GM12878 (cell line): Measurements from ENCODE around the gene AXIN1. TPM values are rescaled to one million over a fixed set of nuclear protein-coding genes. Genes with fewer than 3 reads are reported as not detected.
A peak's percentile ranks its signal among the peaks of the same experiment; 100 is the strongest.

Experiments used
- ATAC-seq: fragments of 200-7000 bp; cut with Tn5 transposase; 3 replicates; pipeline ENCODE4 v1.9.1; 2020; ENCODE audit warnings: mild to moderate bottlenecking, moderate library complexity
- BruUV-seq: library from RNA; stranded (reverse); fragments of 400-500 nt; replicated peaks from 2 replicates; lab custom pipeline; 2021; lab: Mats Ljungman, UMichigan
- CTCF ChIA-PET: fragments of 300-600 bp; sonication (Branson Sonifier 250); formaldehyde crosslinking; extraction: SDS; loops from one replicate; lab custom pipeline; 2021; ENCODE audit warnings: inconsistent platforms; lab: Yijun Ruan, JAX
- POLR2A ChIA-PET: fragments of 350-600 bp; formaldehyde crosslinking; extraction: SDS; loops from one replicate; lab custom pipeline; 2021; ENCODE audit warnings: inconsistent platforms; lab: Charles Lee
- RAD21 ChIA-PET: fragments of 300-600 bp; sonication (Branson Sonifier 250); formaldehyde crosslinking; loops from one replicate; lab custom pipeline; 2023; ENCODE audit warnings: antibody characterized with exemption; ENCODE audit not compliant: unreplicated experiment; lab: Charles Lee
- SMC1A ChIA-PET: fragments of 300-600 bp; sonication (Branson Sonifier 250); formaldehyde crosslinking; loops from one replicate; lab custom pipeline; 2023; ENCODE audit not compliant: unreplicated experiment, uncharacterized antibody; lab: Charles Lee
- DNase-seq: peaks from one replicate; pipeline ENCODE4 v3.0.0-alpha.2; 2011; ENCODE audit warnings: low read depth, low spot score
- FAIRE-seq: peaks from 3 replicates; lab custom pipeline; 2011; peaks lifted over from hg19 to GRCh38; lab: Jason Lieb, UNC
- H2AFZ ChIP-seq: 2 replicates; pipeline ENCODE4 v1.6.0; 2011; ENCODE audit warnings: low read depth, low read length, control low read depth; ENCODE audit not compliant: control insufficient read depth
- H3K27ac ChIP-seq: 2 replicates; pipeline ENCODE4 v1.5.1; 2011; ENCODE audit warnings: control low read depth; ENCODE audit not compliant: control insufficient read depth, insufficient read depth
- H3K27me3 ChIP-seq, 2 experiments: replicated peaks in 1 of 2; 2 replicates each; pipeline versions ENCODE4 v1.6.0 to v1.6.1; 2011; ENCODE audit warnings: low read length in 1 of 2; ENCODE audit not compliant: control insufficient read depth in 2 of 2, insufficient read depth in 2 of 2
- H3K36me3 ChIP-seq, 2 experiments: 2 replicates each; pipeline ENCODE4 v1.5.1; 2011; ENCODE audit warnings: low read length in 1 of 2; ENCODE audit not compliant: control insufficient read depth in 2 of 2, insufficient read depth in 2 of 2
- H3K4me1 ChIP-seq: 2 replicates; pipeline ENCODE4 v1.6.1; 2011; ENCODE audit warnings: mild to moderate bottlenecking, low read length, moderate library complexity, mixed read lengths; ENCODE audit not compliant: control insufficient read depth, insufficient read depth
- H3K4me2 ChIP-seq: 2 replicates; pipeline ENCODE4 v1.6.0; 2011; ENCODE audit warnings: control low read depth; ENCODE audit not compliant: control insufficient read depth, insufficient read depth
- H3K4me3 ChIP-seq: fragments of 200-600 bp; sonication (generic); 2 replicates; pipeline ENCODE4 v1.5.1; 2016
- H3K79me2 ChIP-seq: 2 replicates; pipeline ENCODE4 v1.6.0; 2011; ENCODE audit warnings: low read length; ENCODE audit not compliant: control insufficient read depth, insufficient read depth
- H3K9ac ChIP-seq: 2 replicates; pipeline ENCODE4 v1.8.0; 2011; ENCODE audit warnings: low read length, control low read depth, mixed read lengths; ENCODE audit not compliant: control insufficient read depth, insufficient read depth
- H3K9me3 ChIP-seq: replicated peaks from 3 replicates; pipeline ENCODE4 v1.5.1; 2011; ENCODE audit warnings: mild to moderate bottlenecking, low read length; ENCODE audit not compliant: control insufficient read depth, insufficient read depth
- H4K20me1 ChIP-seq: 2 replicates; pipeline ENCODE4 v1.6.0; 2011; ENCODE audit not compliant: control insufficient read depth, insufficient read depth
- EZH2 ChIP-seq: IDR thresholded peaks from 2 replicates; pipeline ENCODE4 v1.6.1; 2012; ENCODE audit warnings: low read depth, mild to moderate bottlenecking, control low read depth, inconsistent platforms, low read length, borderline replicate concordance; ENCODE audit not compliant: control insufficient read depth
- FOXK2 ChIP-seq: fragments of 450-650 bp; IDR thresholded peaks from 2 replicates; pipeline ENCODE4 v1.6.1; 2017; ENCODE audit warnings: mild to moderate bottlenecking, moderate library complexity
- HDAC2 ChIP-seq: fragments of 200-600 bp; sonication (generic); IDR thresholded peaks from 2 replicates; pipeline ENCODE4 v1.6.1; 2017
- PAX8 ChIP-seq: fragments of 450-650 bp; IDR thresholded peaks from 2 replicates; pipeline ENCODE4 v1.6.1; 2017; ENCODE audit warnings: mild to moderate bottlenecking, moderate library complexity
- RFX5 ChIP-seq: IDR thresholded peaks from 2 replicates; pipeline ENCODE4 v1.6.1; 2011; ENCODE audit warnings: low read depth, low read length, improper control_type of control experiment
- SIN3A ChIP-seq: IDR thresholded peaks from 2 replicates; pipeline ENCODE4 v1.6.1; 2012; ENCODE audit warnings: low read depth, low read length, improper control_type of control experiment
- SMARCA5 ChIP-seq: fragments of 450-650 bp; IDR thresholded peaks from 2 replicates; pipeline ENCODE4 v1.6.1; 2017; ENCODE audit warnings: mild to moderate bottlenecking
- TAF1 ChIP-seq: IDR thresholded peaks from 2 replicates; pipeline ENCODE4 v1.6.1; 2011; ENCODE audit warnings: mild to moderate bottlenecking, low read depth, low read length, borderline replicate concordance
- ZSCAN29 ChIP-seq: fragments of 450-650 bp; IDR thresholded peaks from 2 replicates; pipeline ENCODE4 v1.6.1; 2017; ENCODE audit warnings: mild to moderate bottlenecking, moderate library complexity
- WGBS: methylation state at CpG from one replicate; pipeline ENCODE4 v1.1.6; 2016; ENCODE audit warnings: low lambda C conversion rate; ENCODE audit not compliant: insufficient replicate concordance, insufficient coverage; ENCODE audit errors: missing lambda C conversion rate; 5-methylcytosine and 5-hydroxymethylcytosine counted together
- in situ Hi-C: fragments of 300-500 bp; cut with MboI; formaldehyde crosslinking; loops from 9 replicates; pipeline ENCODE4 v1.14.3; 2018; ENCODE audit warnings: mixed read lengths
- intact Hi-C: fragments of 100-400 bp; cut with micrococcal nuclease; formaldehyde crosslinking; loops from one replicate; pipeline ENCODE4 v1.14.2; 2022; ENCODE audit not compliant: unreplicated experiment
- polyA plus RNA-seq, 11 experiments: library from polyadenylated mRNA; depleted of rRNA in 4 of 11; unstranded in 6 of 11; stranded (reverse) in 5 of 11; fragments of >200 nt; fragmentation: Nextera tagmentation in 4 of 11; fragmentation: Illumina TruSeq in 1 of 11; extraction: Ambion mirVana in 4 of 11; extraction: Trizol in 1 of 11; gene quantifications; 1 replicate in 1 of 11; 2 replicates in 10 of 11; pipeline versions ENCODE4 v1.2.1 to v1.2.3, GENCODE V29; 2011 to 2016; ENCODE audit warnings: inconsistent platforms in 2 of 11, missing spikeins in 2 of 11, low read depth in 1 of 11
- total RNA-seq, 4 experiments: library from RNA; depleted of rRNA in 3 of 4; stranded (reverse); fragments of >200 nt in 3 of 4; fragmentation: Illumina TruSeq in 1 of 4; extraction: Trizol in 1 of 4; gene quantifications; 2 replicates each; pipeline versions ENCODE4 v1.2.1 to v1.2.3, GENCODE V29; 2013 to 2021
- TF ChIP-seq, protein P1 (sequence below): fragments of 450-650 bp; IDR thresholded peaks from 2 replicates; pipeline ENCODE4 v1.6.1; 2017; ENCODE audit warnings: borderline replicate concordance
- TF ChIP-seq, protein P2 (sequence below): IDR thresholded peaks from 2 replicates; pipeline ENCODE4 v1.6.1; 2011; ENCODE audit warnings: low read depth, mild to moderate bottlenecking, low read length, moderate library complexity, borderline replicate concordance; ENCODE audit errors: extremely low read depth
- TF ChIP-seq, protein P3 (sequence below): IDR thresholded peaks from 2 replicates; pipeline ENCODE4 v1.6.1; 2011; ENCODE audit warnings: borderline replicate concordance, low read depth, mild to moderate bottlenecking, moderate library complexity, low read length; ENCODE audit not compliant: insufficient read depth, poor library complexity, severe bottlenecking
- TF ChIP-seq, protein P4 (sequence below): fragments of 450-650 bp; IDR thresholded peaks from 2 replicates; pipeline ENCODE4 v1.6.1; 2016; ENCODE audit warnings: mild to moderate bottlenecking

AXIN1 gene
- total and polyA plus RNA-seq, 10 of the 15 experiments (the other 5 are each of a cell fraction or from before 2014, with no cell fraction given): 0.26 to 27.1 (median 7.7) TPM

DNA sequence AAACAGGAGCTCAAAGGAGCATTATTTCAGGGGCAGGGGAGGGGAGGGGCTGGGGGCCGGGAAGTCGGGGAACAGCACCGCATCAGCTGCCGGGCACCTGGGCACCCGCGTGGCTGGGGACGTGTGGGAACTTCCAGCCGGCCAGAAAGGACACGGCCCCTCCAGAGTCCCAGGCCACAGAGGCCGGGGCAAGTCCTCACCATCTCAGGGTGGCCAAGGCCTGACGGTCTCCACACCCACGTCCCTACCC, 28.2 kb upstream of the AXIN1 start:
- ChIA-PET CTCF (interaction anchor here (0.8 kb wide), 1 partner anchor 22 kb away, joined by 3 read pairs; no protein-coding TSS in a partner anchor), POLR2A (interaction anchor here (0.7 to 3.8 kb wide), 3 partner anchors 9 to 186 kb away, joined by 3 to 22 read pairs (median 4); partner anchors contain the start of genes AXIN1, MRPL28 and NHLRC4), RAD21 (interaction anchor here (1.0 kb wide), 2 partner anchors 10 to 28 kb away, joined by 3 read pairs; partner anchors contain the start of genes AXIN1 and MRPL28)
- H3K9me3 ChIP-seq: no peaks in the 10 kb centered on the region
- H3K4me1 ChIP-seq: peaks cover 14% of the 10 kb centered on the region
- no peaks in the 10 kb centered on the region for H4K20me1 ChIP-seq
- TF ChIP-seq EZH2: no peak
- TF ChIP-seq TAF1: no peak
- no peak for TF ChIP-seq HDAC2
- TF ChIP-seq, protein P1, sequence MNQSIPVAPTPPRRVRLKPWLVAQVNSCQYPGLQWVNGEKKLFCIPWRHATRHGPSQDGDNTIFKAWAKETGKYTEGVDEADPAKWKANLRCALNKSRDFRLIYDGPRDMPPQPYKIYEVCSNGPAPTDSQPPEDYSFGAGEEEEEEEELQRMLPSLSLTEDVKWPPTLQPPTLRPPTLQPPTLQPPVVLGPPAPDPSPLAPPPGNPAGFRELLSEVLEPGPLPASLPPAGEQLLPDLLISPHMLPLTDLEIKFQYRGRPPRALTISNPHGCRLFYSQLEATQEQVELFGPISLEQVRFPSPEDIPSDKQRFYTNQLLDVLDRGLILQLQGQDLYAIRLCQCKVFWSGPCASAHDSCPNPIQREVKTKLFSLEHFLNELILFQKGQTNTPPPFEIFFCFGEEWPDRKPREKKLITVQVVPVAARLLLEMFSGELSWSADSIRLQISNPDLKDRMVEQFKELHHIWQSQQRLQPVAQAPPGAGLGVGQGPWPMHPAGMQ: no peak
- TF ChIP-seq, protein P2, sequence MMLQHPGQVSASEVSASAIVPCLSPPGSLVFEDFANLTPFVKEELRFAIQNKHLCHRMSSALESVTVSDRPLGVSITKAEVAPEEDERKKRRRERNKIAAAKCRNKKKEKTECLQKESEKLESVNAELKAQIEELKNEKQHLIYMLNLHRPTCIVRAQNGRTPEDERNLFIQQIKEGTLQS: no peak
- TF ChIP-seq, protein P3, sequence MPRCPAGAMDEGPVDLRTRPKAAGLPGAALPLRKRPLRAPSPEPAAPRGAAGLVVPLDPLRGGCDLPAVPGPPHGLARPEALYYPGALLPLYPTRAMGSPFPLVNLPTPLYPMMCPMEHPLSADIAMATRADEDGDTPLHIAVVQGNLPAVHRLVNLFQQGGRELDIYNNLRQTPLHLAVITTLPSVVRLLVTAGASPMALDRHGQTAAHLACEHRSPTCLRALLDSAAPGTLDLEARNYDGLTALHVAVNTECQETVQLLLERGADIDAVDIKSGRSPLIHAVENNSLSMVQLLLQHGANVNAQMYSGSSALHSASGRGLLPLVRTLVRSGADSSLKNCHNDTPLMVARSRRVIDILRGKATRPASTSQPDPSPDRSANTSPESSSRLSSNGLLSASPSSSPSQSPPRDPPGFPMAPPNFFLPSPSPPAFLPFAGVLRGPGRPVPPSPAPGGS: no peak
- TF ChIP-seq FOXK2: no peak
- no peak for TF ChIP-seq RFX5
- TF ChIP-seq ZSCAN29: no peak
- TF ChIP-seq SMARCA5: no peak
- no peak for TF ChIP-seq PAX8
- no peak for TF ChIP-seq SIN3A
- TF ChIP-seq, protein P4, sequence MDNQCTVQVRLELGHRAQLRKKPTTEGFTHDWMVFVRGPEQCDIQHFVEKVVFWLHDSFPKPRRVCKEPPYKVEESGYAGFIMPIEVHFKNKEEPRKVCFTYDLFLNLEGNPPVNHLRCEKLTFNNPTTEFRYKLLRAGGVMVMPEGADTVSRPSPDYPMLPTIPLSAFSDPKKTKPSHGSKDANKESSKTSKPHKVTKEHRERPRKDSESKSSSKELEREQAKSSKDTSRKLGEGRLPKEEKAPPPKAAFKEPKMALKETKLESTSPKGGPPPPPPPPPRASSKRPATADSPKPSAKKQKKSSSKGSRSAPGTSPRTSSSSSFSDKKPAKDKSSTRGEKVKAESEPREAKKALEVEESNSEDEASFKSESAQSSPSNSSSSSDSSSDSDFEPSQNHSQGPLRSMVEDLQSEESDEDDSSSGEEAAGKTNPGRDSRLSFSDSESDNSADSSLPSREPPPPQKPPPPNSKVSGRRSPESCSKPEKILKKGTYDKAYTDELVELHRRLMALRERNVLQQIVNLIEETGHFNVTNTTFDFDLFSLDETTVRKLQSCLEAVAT: no peak
- TF ChIP-seq, all 136 proteins: peak for 0
- Histone ChIP-seq H3K79me2 (peaks cover 14% of the 10 kb centered on the region), H3K36me3 (peaks cover 0 to 2% of the 10 kb centered on the region in 2 experiments; a peak in 2 of 4 replicates), H3K4me2 (peak overlapping the region; percentile 89), H3K27ac (peak overlapping the region; percentile 39; the same call in 1 of the 2 replicates), H3K27me3 (no peaks in the 10 kb centered on the region), H2AFZ (0 out of 2 replicates have a peak overlapping the region, but pooled peaks have one; percentile 19), H3K4me3 (peak overlapping the region; percentile 95), H3K9ac (peak overlapping the region; percentile 78)
- SMC1A ChIA-PET: interaction anchor here (0.7 kb wide), 1 partner anchor 10 kb away, joined by 3 read pairs; the partner anchor contains the start of gene MRPL28
- in situ Hi-C loops (no loop called here), intact Hi-C loops (no loop called here)
- under 1% methylated on average over 11 of the region's 12 CpGs for WGBS
- FAIRE-seq: no peak
- no peak for DNase-seq
- no TSS peak for BruUV-seq
- peak; percentile 32 for ATAC-seq
